Glutamatergic neuron (in vitro differentiated cells): ENCODE measurements around the gene MRPL55. TPM values are rescaled to one million over a fixed set of nuclear protein-coding genes. Genes with fewer than 3 reads are reported as not detected.

ENCODE experiments used
- DNase-seq: peaks from one replicate; pipeline ENCODE4 v3.0.0; 2022
- H3K27ac Mint-ChIP-seq: one replicate; pipeline ENCODE4 v1.8.0; 2020; ENCODE audit warnings: mild to moderate bottlenecking, mixed read lengths, inconsistent platforms; ENCODE audit not compliant: unreplicated experiment
- H3K27me3 Mint-ChIP-seq: one replicate; pipeline ENCODE4 v1.8.0; 2020; ENCODE audit warnings: mild to moderate bottlenecking, moderate library complexity, mixed read lengths, inconsistent platforms; ENCODE audit not compliant: unreplicated experiment
- H3K36me3 Mint-ChIP-seq: one replicate; pipeline ENCODE4 v1.8.0; 2020; ENCODE audit warnings: mild to moderate bottlenecking, mixed read lengths, inconsistent platforms; ENCODE audit not compliant: unreplicated experiment
- H3K4me1 Mint-ChIP-seq: one replicate; pipeline ENCODE4 v1.8.0; 2020; ENCODE audit warnings: mild to moderate bottlenecking, low read depth, mixed read lengths, inconsistent platforms; ENCODE audit not compliant: unreplicated experiment
- H3K4me3 Mint-ChIP-seq: one replicate; pipeline ENCODE4 v1.8.0; 2020; ENCODE audit warnings: mild to moderate bottlenecking, mixed read lengths, inconsistent platforms; ENCODE audit not compliant: unreplicated experiment
- H3K9me3 Mint-ChIP-seq: one replicate; pipeline ENCODE4 v1.8.0; 2020; ENCODE audit warnings: mild to moderate bottlenecking, moderate library complexity, mixed read lengths, inconsistent platforms; ENCODE audit not compliant: unreplicated experiment
- total RNA-seq: library from RNA; stranded (reverse); fragmentation: NEBNext Ultra II Directional; extraction: Animal tissue kit (Norgen Biotek cat#: 25700); gene quantifications from one replicate; pipeline ENCODE4 v1.2.1, GENCODE V29; 2021; ENCODE audit not compliant: unreplicated experiment
- TF ChIP-seq, protein P1 (sequence below): fragments of 200-600 bp; sonication (generic); IDR thresholded peaks from one replicate; pipeline ENCODE4 v1.5.0; 2021; ENCODE audit not compliant: partially characterized antibody, unreplicated experiment

MRPL55 gene
- total RNA-seq, 1 donor from 2014 or later: 61.5 TPM

DNA sequence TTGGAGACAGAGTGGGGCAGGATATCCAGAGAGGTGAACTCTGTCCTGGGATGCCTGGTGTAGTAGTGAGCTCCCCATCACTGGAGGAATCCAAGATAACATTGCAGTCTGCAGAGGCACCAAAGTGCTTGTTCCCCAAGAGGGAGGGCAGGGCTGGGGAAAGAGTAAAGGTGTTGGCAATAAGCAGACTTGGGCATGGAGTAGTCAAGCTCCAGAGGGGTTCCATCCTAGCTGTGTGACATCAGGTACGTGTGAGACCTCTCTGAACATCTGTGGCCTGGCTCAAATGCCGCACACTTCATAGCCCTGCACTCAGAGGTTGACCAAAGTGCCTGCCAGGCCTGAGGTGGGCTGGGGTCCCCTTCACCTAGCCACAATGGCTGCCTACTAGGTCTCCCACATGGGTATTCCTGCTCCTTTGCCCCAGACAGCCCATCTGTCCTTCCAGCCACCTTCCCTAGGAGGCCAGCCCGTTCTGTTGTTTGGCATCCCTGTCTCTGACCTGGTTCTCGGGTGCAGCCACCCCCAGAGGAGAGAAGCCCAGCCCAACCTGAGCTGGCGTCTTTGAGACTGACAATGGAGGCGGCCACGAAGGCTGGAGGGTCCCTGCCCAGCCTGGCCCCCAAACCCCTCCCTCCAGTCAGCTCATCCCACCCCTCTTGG lies 29.4 kb downstream of the MRPL55 start:
- H3K4me1 Mint-ChIP-seq: peaks cover 6% of the 10 kb centered on the region
- peaks cover 7% of the 10 kb centered on the region for H3K9me3 Mint-ChIP-seq
- H3K27ac Mint-ChIP-seq: no peak overlapping the region
- no peak overlapping the region for H3K4me3 Mint-ChIP-seq
- no peaks in the 10 kb centered on the region for H3K36me3 Mint-ChIP-seq
- no peak for DNase-seq
- TF ChIP-seq, protein P1, sequence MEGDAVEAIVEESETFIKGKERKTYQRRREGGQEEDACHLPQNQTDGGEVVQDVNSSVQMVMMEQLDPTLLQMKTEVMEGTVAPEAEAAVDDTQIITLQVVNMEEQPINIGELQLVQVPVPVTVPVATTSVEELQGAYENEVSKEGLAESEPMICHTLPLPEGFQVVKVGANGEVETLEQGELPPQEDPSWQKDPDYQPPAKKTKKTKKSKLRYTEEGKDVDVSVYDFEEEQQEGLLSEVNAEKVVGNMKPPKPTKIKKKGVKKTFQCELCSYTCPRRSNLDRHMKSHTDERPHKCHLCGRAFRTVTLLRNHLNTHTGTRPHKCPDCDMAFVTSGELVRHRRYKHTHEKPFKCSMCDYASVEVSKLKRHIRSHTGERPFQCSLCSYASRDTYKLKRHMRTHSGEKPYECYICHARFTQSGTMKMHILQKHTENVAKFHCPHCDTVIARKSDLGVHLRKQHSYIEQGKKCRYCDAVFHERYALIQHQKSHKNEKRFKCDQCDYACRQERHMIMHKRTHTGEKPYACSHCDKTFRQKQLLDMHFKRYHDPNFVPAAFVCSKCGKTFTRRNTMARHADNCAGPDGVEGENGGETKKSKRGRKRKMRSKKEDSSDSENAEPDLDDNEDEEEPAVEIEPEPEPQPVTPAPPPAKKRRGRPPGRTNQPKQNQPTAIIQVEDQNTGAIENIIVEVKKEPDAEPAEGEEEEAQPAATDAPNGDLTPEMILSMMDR: no peak
- H3K27me3 Mint-ChIP-seq: peaks cover 8% of the 10 kb centered on the region

DNA sequence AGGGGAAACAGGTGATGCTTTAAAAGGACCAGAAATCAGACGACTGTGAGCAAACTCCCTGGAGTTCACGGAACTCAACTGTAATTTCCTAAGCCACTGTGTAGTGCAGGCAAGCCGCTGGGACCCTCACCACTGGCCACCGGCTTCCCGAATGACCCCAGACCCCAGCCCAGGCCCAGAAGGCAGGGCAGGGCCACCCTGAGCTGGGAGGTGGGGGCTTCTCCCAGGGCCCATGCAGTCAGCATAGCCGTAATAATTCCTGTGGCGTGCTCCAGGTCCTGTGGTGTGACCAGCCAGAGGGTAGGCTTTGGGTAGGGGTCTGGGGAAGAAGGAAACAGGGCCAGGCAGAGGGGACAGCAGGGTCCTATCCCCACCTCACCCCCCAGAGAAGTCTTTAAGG lies 30.1 kb downstream of the MRPL55 start:
- no peaks in the 10 kb centered on the region for H3K4me1 Mint-ChIP-seq
- peaks cover 11% of the 10 kb centered on the region for H3K27me3 Mint-ChIP-seq
- TF ChIP-seq, protein P1: no peak
- no peaks in the 10 kb centered on the region for H3K36me3 Mint-ChIP-seq
- H3K27ac Mint-ChIP-seq: no peak overlapping the region
- no peak for DNase-seq
- peaks cover 6% of the 10 kb centered on the region for H3K9me3 Mint-ChIP-seq
- no peak overlapping the region for H3K4me3 Mint-ChIP-seq

DNA sequence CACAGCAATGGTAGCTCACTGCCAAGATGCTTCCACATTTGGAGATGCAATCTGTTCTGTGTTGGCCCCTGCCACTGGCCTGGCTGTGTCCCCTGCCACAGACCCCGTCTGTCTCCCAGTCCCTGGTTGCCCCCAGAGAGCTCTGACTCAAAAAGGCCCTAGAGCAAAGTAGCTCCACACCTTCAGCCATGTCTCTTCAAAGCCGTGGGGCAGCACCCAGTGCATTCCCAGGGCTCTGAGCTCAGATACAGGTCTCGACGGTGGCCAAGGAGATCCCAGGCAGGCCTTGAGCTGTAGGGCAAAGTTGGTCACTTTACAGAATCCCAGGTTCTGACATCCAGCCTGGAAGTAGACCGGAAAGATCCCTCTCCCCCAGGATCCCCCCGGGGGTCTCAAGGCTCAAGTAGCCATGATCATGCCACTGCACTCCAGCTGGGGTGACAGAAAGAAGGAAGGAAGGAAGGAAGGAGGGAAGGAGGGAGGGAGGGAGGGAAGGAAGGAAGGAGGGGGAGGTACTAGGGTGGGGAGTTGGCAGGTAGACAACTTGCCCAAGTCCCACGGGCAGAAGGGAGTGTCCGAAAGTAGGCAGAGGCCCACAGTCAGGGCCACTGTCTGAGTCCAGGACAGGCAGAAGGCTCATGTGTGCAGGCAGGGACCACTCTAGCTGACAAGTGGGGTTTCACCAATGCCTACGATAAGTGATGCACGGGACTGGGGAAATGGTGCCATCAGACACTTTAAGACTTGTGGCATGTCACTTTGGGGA lies 31.4 kb downstream of the MRPL55 start:
- H3K9me3 Mint-ChIP-seq: no peaks in the 10 kb centered on the region
- no peaks in the 10 kb centered on the region for H3K4me1 Mint-ChIP-seq
- H3K27ac Mint-ChIP-seq: no peak overlapping the region
- H3K36me3 Mint-ChIP-seq: no peaks in the 10 kb centered on the region
- no peak for DNase-seq
- no peak overlapping the region for H3K4me3 Mint-ChIP-seq
- peaks cover 10% of the 10 kb centered on the region for H3K27me3 Mint-ChIP-seq
- TF ChIP-seq, protein P1: no peak

DNA sequence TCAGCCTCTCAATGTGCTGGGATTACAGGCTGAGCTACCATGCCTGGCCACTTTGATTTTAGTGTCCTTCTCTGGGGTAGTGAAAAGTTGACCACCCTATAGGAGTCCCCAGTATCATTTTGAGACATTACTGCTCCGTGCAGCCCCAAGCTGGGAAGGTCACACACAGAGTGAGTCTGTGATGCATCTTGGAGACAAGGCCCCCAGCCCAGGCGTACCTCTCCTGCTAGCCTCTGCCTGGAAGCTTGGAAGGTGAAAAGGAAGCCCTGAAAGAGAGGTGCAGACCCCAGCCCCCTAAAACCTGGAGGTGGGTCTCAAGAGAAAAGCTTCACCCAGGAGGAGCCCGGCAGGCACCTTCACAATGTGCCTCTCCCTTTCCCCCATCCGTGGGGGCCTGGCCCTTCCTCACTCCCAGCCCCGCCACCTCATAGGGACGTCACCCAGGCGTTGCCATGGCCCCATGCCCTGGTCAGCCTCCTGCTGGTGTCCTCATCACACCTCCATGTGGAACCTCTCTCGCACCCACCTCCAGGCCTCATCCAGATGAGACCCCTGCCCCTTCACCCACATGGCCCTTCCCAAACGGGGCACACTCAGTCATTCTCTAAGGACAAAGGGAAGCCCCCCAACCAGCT lies 32.2 kb downstream of the MRPL55 start:
- Mint-ChIP-seq H3K4me1 (no peaks in the 10 kb centered on the region), H3K27me3 (peaks cover 10% of the 10 kb centered on the region), H3K36me3 (no peaks in the 10 kb centered on the region), H3K27ac (no peak overlapping the region), H3K4me3 (no peak overlapping the region), H3K9me3 (no peaks in the 10 kb centered on the region)
- no peak for DNase-seq
- TF ChIP-seq, protein P1: no peak
